Kidney capillary endothelial cell (primary cell): ENCODE data around the gene OR5M8.

Source experiments
- DNase-seq: peaks from one replicate; pipeline ENCODE4 v3.0.0-alpha.2; 2018; ENCODE audit warnings: low spot score

OR5M8 gene

GRCh38 chr11:56491270-56491669 lies at the start of gene OR5M8:
TSS of gene OR5M8 (minus strand) at chr11:56491370. CDS start at chr11:56491370, 0 bp downstream.
- no peak for DNase-seq

GRCh38 chr11:56533054-56533740 lies 42.0 kb upstream of the OR5M8 start:
- no peak for DNase-seq

GRCh38 chr11:56531856-56532255 lies 40.7 kb upstream of the OR5M8 start:
- DNase-seq, result no peak

GRCh38 chr11:56522008-56522407 lies 30.8 kb upstream of the OR5M8 start:
- no peak for DNase-seq

GRCh38 chr11:56513280-56513679 lies 22.1 kb upstream of the OR5M8 start:
- no peak for DNase-seq

GRCh38 chr11:56509439-56509838 lies 18.3 kb upstream of the OR5M8 start:
- DNase-seq, result no peak

- no peak for DNase-seq
Observed at GRCh38 chr11:56497010-56497409, 5.8 kb upstream of the OR5M8 start.

GRCh38 chr11:56495117-56495516 lies 3.9 kb upstream of the OR5M8 start:
- no peak for DNase-seq

- no peak for DNase-seq
Observed at GRCh38 chr11:56486801-56487200, 4.4 kb downstream of the OR5M8 start.

- no peak for DNase-seq
Observed at GRCh38 chr11:56474729-56475235, 16.4 kb downstream of the OR5M8 start.

- DNase-seq, result no peak
Observed at GRCh38 chr11:56473252-56473651, 17.9 kb downstream of the OR5M8 start, which contains the start of gene OR5M3. TSS of gene OR5M3 (minus strand) at chr11:56473352. CDS start at chr11:56470497, 2,855 bp downstream.

- no peak for DNase-seq
Observed at GRCh38 chr11:56457076-56457475, 34.1 kb downstream of the OR5M8 start.

- DNase-seq, result no peak
Observed at GRCh38 chr11:56453521-56453920, 37.6 kb downstream of the OR5M8 start.
